Vagina (tissue), 2 donors: Measurements from ENCODE around the gene RABL3. TPM values are rescaled to one million over a fixed set of nuclear protein-coding genes. Genes with fewer than 3 reads are reported as not detected.

Experiments
- DNase-seq, 2 donors: peaks; one replicate each; pipeline ENCODE4 v3.0.0-alpha.2; 2017; ENCODE audit errors: extremely low spot score in 2 of 2
- H3K27ac ChIP-seq: fragments of 200-600 bp; sonication (generic); one replicate; pipeline ENCODE4 v1.5.1; 2019
- H3K27me3 ChIP-seq: fragments of 200-600 bp; sonication (generic); one replicate; pipeline ENCODE4 v1.5.1; 2019
- H3K36me3 ChIP-seq, 2 donors: fragments of 200-600 bp; sonication (generic); one replicate each; pipeline ENCODE4 v1.5.1; 2017 to 2019
- H3K4me1 ChIP-seq: fragments of 200-600 bp; sonication (generic); one replicate; pipeline ENCODE4 v1.5.1; 2019
- H3K4me3 ChIP-seq, 2 donors: fragments of 200-600 bp; sonication (generic); 1 replicate in 1 of 2; 2 replicates in 1 of 2; pipeline ENCODE4 v1.5.1; 2016 to 2019
- H3K9me3 ChIP-seq: fragments of 200-600 bp; sonication (generic); one replicate; pipeline ENCODE4 v1.5.1; 2019
- CTCF ChIP-seq, 3 experiments: fragments of 450-650 bp in 2 of 3; fragments of 200-600 bp in 1 of 3; sonication (generic) in 1 of 3; IDR thresholded peaks; one replicate each; pipeline ENCODE4 v1.5.1; 2017 to 2019; ENCODE audit warnings: antibody characterized with exemption in 3 of 3, mild to moderate bottlenecking in 2 of 3, moderate library complexity in 2 of 3
- POLR2A ChIP-seq, 2 donors: fragments of 450-650 bp; IDR thresholded peaks; one replicate each; pipeline ENCODE4 v1.6.1; 2017; ENCODE audit warnings: antibody characterized with exemption in 2 of 2, mild to moderate bottlenecking in 2 of 2, moderate library complexity in 2 of 2
- POLR2AphosphoS5 ChIP-seq, 2 donors: sonication (generic); formaldehyde crosslinking; IDR thresholded peaks; one replicate each; pipeline ENCODE4 v1.9.0; 2017; ENCODE audit warnings: antibody characterized with exemption in 2 of 2, mild to moderate bottlenecking in 2 of 2, low read depth in 1 of 2; ENCODE audit not compliant: insufficient read depth in 1 of 2
- intact Hi-C: fragments of 100-400 bp; cut with DNase I; formaldehyde crosslinking; loops from one replicate; pipeline ENCODE4 v1.15.1; 2023
- total RNA-seq: library from RNA; depleted of rRNA; stranded (reverse); fragments of >200 nt; gene quantifications from one replicate; pipeline ENCODE4 v1.2.3, GENCODE V29; 2016

The RABL3 gene
- total RNA-seq, 1 donor from 2014 or later: 12.8 TPM

GRCh38 chr3:120778776-120779175 lies 36.5 kb upstream of the RABL3 start:
- Histone ChIP-seq H3K4me3 (no peak overlapping the region), H3K27me3 (no peaks in the 10 kb centered on the region), H3K36me3 (peaks cover 0 to 28% of the 10 kb centered on the region in 2 donors), H3K4me1 (no peaks in the 10 kb centered on the region), H3K27ac (no peak overlapping the region), H3K9me3 (no peaks in the 10 kb centered on the region)
- DNase-seq: no peak
- TF ChIP-seq POLR2AphosphoS5 (IDR thresholded peaks at IDR 0.05; ENCODE audit: insufficient read depth in 1 of 2, low read depth in 1 of 2) (no peak), POLR2A (IDR thresholded peaks at IDR 0.05) (no peak), CTCF (IDR thresholded peaks at IDR 0.05) (no peak)
- intact Hi-C loops: no loop called here

GRCh38 chr3:120775411-120775810 lies 33.1 kb upstream of the RABL3 start:
- no peak for DNase-seq
- TF ChIP-seq POLR2AphosphoS5 (IDR thresholded peaks at IDR 0.05; ENCODE audit: insufficient read depth in 1 of 2, low read depth in 1 of 2): no peak
- no peak for TF ChIP-seq POLR2A (IDR thresholded peaks at IDR 0.05)
- no peak for TF ChIP-seq CTCF (IDR thresholded peaks at IDR 0.05)
- Histone ChIP-seq H3K9me3 (no peaks in the 10 kb centered on the region), H3K4me1 (no peaks in the 10 kb centered on the region), H3K27ac (no peak overlapping the region), H3K27me3 (no peaks in the 10 kb centered on the region), H3K4me3 (no peak overlapping the region), H3K36me3 (peaks cover 0 to 21% of the 10 kb centered on the region in 2 donors)
- intact Hi-C loops: no loop called here

GRCh38 chr3:120773932-120774331 lies 31.6 kb upstream of the RABL3 start:
- Histone ChIP-seq H3K4me1 (no peaks in the 10 kb centered on the region), H3K27me3 (no peaks in the 10 kb centered on the region), H3K4me3 (no peak overlapping the region), H3K27ac (no peak overlapping the region), H3K9me3 (no peaks in the 10 kb centered on the region), H3K36me3 (peaks cover 0 to 18% of the 10 kb centered on the region in 2 donors)
- TF ChIP-seq CTCF (IDR thresholded peaks at IDR 0.05) (no peak), POLR2A (IDR thresholded peaks at IDR 0.05) (no peak), POLR2AphosphoS5 (IDR thresholded peaks at IDR 0.05; ENCODE audit: insufficient read depth in 1 of 2, low read depth in 1 of 2) (no peak)
- intact Hi-C loops: no loop called here
- DNase-seq: no peak

- peaks cover 0 to 10% of the 10 kb centered on the region in 2 donors for H3K36me3 ChIP-seq
- H3K27ac ChIP-seq: no peak overlapping the region
- intact Hi-C loops: no loop called here
These were observed 29.8 kb upstream of the RABL3 start for GRCh38 chr3:120772081-120772480.

More at GRCh38 chr3:120772081-120772480, 29.8 kb upstream of the RABL3 start:
- TF ChIP-seq POLR2AphosphoS5 (IDR thresholded peaks at IDR 0.05; ENCODE audit: insufficient read depth in 1 of 2, low read depth in 1 of 2) (no peak), CTCF (IDR thresholded peaks at IDR 0.05) (no peak), POLR2A (IDR thresholded peaks at IDR 0.05) (no peak)
- no peak overlapping the region for H3K4me3 ChIP-seq
- no peaks in the 10 kb centered on the region for H3K9me3 ChIP-seq
- H3K4me1 ChIP-seq: peaks cover 18% of the 10 kb centered on the region
- H3K27me3 ChIP-seq: no peaks in the 10 kb centered on the region
- no peak for DNase-seq
